Measurements from ENCODE around the gene CPSF4L.

DNA sequence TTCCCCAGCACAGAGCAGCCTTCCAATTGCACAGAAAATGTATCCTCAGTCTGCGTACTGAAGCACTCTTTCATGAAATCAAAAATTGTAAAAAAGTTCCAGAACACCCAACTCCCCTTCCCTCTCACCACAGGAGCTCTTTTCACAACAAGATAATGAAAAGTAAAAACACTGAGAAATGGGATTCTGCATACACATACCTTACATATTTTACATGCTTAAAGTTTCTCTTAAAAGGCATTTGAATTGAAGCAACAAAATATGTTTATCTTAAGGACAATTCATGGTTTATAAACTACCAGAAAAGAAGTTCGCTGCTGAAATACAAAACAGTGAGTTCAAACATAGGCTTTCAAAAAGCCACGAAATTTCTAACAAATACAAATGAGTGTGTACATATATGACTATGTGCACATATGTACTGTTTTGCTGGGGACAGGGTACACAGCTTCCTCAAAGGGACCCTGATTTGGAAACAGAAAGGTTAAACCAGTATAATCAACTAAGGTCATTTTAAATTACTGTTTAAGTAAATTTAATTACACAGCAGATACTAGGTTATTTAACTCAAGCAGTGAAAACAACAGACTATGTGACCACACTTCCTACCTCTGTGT lies 35.0 kb downstream of the CPSF4L start:
- TF ChIP-seq, protein P1, sequence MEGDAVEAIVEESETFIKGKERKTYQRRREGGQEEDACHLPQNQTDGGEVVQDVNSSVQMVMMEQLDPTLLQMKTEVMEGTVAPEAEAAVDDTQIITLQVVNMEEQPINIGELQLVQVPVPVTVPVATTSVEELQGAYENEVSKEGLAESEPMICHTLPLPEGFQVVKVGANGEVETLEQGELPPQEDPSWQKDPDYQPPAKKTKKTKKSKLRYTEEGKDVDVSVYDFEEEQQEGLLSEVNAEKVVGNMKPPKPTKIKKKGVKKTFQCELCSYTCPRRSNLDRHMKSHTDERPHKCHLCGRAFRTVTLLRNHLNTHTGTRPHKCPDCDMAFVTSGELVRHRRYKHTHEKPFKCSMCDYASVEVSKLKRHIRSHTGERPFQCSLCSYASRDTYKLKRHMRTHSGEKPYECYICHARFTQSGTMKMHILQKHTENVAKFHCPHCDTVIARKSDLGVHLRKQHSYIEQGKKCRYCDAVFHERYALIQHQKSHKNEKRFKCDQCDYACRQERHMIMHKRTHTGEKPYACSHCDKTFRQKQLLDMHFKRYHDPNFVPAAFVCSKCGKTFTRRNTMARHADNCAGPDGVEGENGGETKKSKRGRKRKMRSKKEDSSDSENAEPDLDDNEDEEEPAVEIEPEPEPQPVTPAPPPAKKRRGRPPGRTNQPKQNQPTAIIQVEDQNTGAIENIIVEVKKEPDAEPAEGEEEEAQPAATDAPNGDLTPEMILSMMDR (IDR thresholded peaks at IDR 0.05), result no peak
- TF ChIP-seq POLR2A (IDR thresholded peaks at IDR 0.05), result no peak
